Measurements from ENCODE around the gene MAP3K19.

Gene MAP3K19

GRCh38 chr2:134919341-134920210 lies 127.7 kb downstream of the MAP3K19 start:
- DNase-seq = no peak

- DNase-seq = peak; percentile 99
Observed at GRCh38 chr2:134918526-134919340, 128.5 kb downstream of the MAP3K19 start, which contains the start of gene CCNT2. Gene CCNT2 (plus strand): TSS chr2:134918822. CDS start chr2:134918855, 33 bp downstream.

GRCh38 chr2:134917888-134918525 lies 129.2 kb downstream of the MAP3K19 start:
- DNase-seq = no peak

- no peak for DNase-seq
Observed at GRCh38 chr2:134917360-134917865, 129.8 kb downstream of the MAP3K19 start.

All from GOT3 (cell line).